Left ventricle myocardium inferior (tissue), 1 donor: ENCODE data around the gene POPDC2. TPM values are rescaled to one million over a fixed set of nuclear protein-coding genes. Genes with fewer than 3 reads are reported as not detected.

Experiments
- DNase-seq: peaks from one replicate; pipeline ENCODE4 v3.0.0-alpha.2; 2020
- H3K27ac ChIP-seq: fragments of 200-600 bp; replicated peaks from 2 replicates; pipeline ENCODE4 v1.8.0; 2021
- H3K27me3 ChIP-seq: fragments of 200-600 bp; 2 replicates; pipeline ENCODE4 v1.8.0; 2021; ENCODE audit warnings: low read depth
- H3K36me3 ChIP-seq: fragments of 200-600 bp; 2 replicates; pipeline ENCODE4 v1.8.0; 2021
- H3K4me1 ChIP-seq: fragments of 200-600 bp; 2 replicates; pipeline ENCODE4 v1.8.0; 2021
- H3K4me3 ChIP-seq: fragments of 200-600 bp; 2 replicates; pipeline ENCODE4 v1.8.0; 2021; ENCODE audit warnings: mild to moderate bottlenecking, moderate library complexity
- H3K9me3 ChIP-seq: fragments of 200-600 bp; replicated peaks from 2 replicates; pipeline ENCODE4 v1.8.0; 2021
- intact Hi-C: fragments of 100-400 bp; cut with micrococcal nuclease; formaldehyde crosslinking; loops from one replicate; pipeline ENCODE4 v1.11.0; 2022
- total RNA-seq: library from RNA; stranded (reverse); fragmentation: NEBNext Ultra II Directional; extraction: Animal tissue kit (Norgen Biotek cat#: 25700); gene quantifications from one replicate; pipeline ENCODE4 v1.2.1, GENCODE V29; 2021
- TF ChIP-seq, protein P1 (sequence below): fragments of 200-600 bp; IDR thresholded peaks from 2 replicates; pipeline ENCODE4 v1.8.0; 2021; ENCODE audit warnings: antibody characterized with exemption, mild to moderate bottlenecking, borderline replicate concordance
- donor health status: DM: no; HTN: yes; CAD: no; lungs with severe emphysema.

The POPDC2 gene
- total RNA-seq, 1 donor from 2014 or later: 512 TPM

DNA sequence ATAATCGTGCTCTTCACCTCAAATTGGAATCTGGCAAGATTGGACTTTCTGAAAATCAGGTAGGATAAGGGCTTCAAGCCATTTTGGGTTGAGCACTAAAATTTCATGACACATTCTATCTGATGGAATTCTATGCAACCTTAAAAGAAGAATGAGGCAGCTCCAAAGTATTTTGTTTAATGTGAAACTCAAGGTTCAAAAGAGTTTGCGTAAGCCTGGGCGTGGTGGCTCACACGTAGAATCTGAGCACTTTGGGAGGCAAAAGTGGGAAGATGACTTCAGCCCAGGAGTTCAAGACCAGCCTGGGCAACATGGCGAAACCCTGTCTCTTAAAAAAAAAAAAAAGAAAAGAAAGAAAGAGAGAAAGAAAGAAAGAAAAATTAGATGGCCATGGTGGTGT is 66.3 kb downstream of the POPDC2 start:
- H3K4me1 ChIP-seq: peaks cover 40% of the 10 kb centered on the region
- intact Hi-C loops: no loop called here
- no peak for DNase-seq
- H3K9me3 ChIP-seq: no peaks in the 10 kb centered on the region
- peaks cover 4% of the 10 kb centered on the region for H3K36me3 ChIP-seq
- H3K4me3 ChIP-seq: no peak overlapping the region
- no peaks in the 10 kb centered on the region for H3K27me3 ChIP-seq
- H3K27ac ChIP-seq: no peak overlapping the region
- TF ChIP-seq, protein P1, sequence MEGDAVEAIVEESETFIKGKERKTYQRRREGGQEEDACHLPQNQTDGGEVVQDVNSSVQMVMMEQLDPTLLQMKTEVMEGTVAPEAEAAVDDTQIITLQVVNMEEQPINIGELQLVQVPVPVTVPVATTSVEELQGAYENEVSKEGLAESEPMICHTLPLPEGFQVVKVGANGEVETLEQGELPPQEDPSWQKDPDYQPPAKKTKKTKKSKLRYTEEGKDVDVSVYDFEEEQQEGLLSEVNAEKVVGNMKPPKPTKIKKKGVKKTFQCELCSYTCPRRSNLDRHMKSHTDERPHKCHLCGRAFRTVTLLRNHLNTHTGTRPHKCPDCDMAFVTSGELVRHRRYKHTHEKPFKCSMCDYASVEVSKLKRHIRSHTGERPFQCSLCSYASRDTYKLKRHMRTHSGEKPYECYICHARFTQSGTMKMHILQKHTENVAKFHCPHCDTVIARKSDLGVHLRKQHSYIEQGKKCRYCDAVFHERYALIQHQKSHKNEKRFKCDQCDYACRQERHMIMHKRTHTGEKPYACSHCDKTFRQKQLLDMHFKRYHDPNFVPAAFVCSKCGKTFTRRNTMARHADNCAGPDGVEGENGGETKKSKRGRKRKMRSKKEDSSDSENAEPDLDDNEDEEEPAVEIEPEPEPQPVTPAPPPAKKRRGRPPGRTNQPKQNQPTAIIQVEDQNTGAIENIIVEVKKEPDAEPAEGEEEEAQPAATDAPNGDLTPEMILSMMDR: no peak

DNA sequence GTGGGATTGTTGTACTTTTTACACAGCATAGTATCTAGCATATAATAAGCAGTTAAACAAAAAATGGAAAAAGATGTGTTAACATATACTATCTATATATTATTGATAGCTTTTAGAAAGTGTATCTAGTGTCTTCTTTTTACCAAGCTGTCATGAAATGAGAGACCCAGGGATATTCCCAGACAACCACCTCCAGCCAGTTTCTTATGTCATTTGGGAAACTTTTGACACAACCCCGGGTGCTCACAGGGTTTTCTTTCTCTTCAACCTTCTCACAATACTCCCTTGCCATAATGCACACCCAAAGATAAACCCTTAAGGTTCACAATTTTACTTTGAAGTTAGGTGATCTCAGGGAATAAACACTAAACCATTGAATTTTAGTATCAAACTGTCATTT is 67.5 kb downstream of the POPDC2 start:
- no peak for DNase-seq
- Histone ChIP-seq H3K4me1 (peaks cover 31% of the 10 kb centered on the region), H3K27ac (no peak overlapping the region), H3K4me3 (no peak overlapping the region), H3K27me3 (no peaks in the 10 kb centered on the region), H3K36me3 (peaks cover 5% of the 10 kb centered on the region), H3K9me3 (no peaks in the 10 kb centered on the region)
- TF ChIP-seq, protein P1: no peak
- intact Hi-C loops: no loop called here

Other genes starting within 250 kb of the POPDC2 start
- 12.2 TPM for gene TMEM39A, start 197.0 kb downstream of the POPDC2 start, total RNA-seq
- gene POGLUT1, start 191.6 kb downstream of the POPDC2 start, total RNA-seq: 5.1 TPM
- 302 TPM for gene TIMMDC1, start 162.0 kb downstream of the POPDC2 start, total RNA-seq
- gene CD80, start 101.0 kb downstream of the POPDC2 start, total RNA-seq: not detected
- gene ADPRH, start 81.1 kb downstream of the POPDC2 start, total RNA-seq: 9.8 TPM
- 2.8 TPM for gene PLA1A, start 62.7 kb downstream of the POPDC2 start, total RNA-seq
- gene COX17, start 16.8 kb upstream of the POPDC2 start, total RNA-seq: 165 TPM
- 0.44 TPM for gene CFAP91, start 42.4 kb upstream of the POPDC2 start, total RNA-seq
- gene NR1I2, start 121.5 kb upstream of the POPDC2 start, total RNA-seq: not detected